ENCODE results near the gene KLHL25. TPM values are rescaled to one million over a fixed set of nuclear protein-coding genes. Genes with fewer than 3 reads are reported as not detected.

The KLHL25 gene
- total and polyA plus RNA-seq, 2 experiments from 2014 or later: 3.7 to 10.0 TPM

- Histone ChIP-seq H2AFZ (no peak overlapping the region), H3K79me2 (peaks cover 91% of the 10 kb centered on the region), H3K4me1 (ENCODE audit: insufficient read depth) (peaks cover 9% of the 10 kb centered on the region), H3K9me3 (ENCODE audit: low read depth) (no peaks in the 10 kb centered on the region), H3K36me3 (replicated peaks; ENCODE audit: insufficient read depth, low read depth) (no peaks in the 10 kb centered on the region), H3K9me2 (replicated peaks; ENCODE audit: insufficient read depth) (no peaks in the 10 kb centered on the region), H4K20me1 (ENCODE audit: insufficient read depth, poor library complexity, severe bottlenecking) (peaks cover 7% of the 10 kb centered on the region), H3K4me3 (no peak overlapping the region), H3K27ac (no peak overlapping the region), H3K27me3 (no peaks in the 10 kb centered on the region), H3K4me2 (no peak overlapping the region)
- DNase-seq (ENCODE audit: low spot score): no peak
- TF ChIP-seq EZH2phosphoT487 (IDR thresholded peaks at IDR 0.05; ENCODE audit: low read depth, severe bottlenecking, unreplicated experiment): no peak
- no peak for TF ChIP-seq CTCF (IDR thresholded peaks at IDR 0.05; ENCODE audit: poor library complexity)
- no peak for TF ChIP-seq EZH2 (IDR thresholded peaks at IDR 0.05; ENCODE audit: borderline replicate concordance)
- 88% methylated on average over 7 of the region's 7 CpGs for WGBS (ENCODE audit: low lambda C conversion rate, missing lambda C conversion rate)
Observed at GRCh38 chr15:85781099-85781498, 13.6 kb downstream of the KLHL25 start.

- Histone ChIP-seq H3K9me3 (ENCODE audit: low read depth) (no peaks in the 10 kb centered on the region), H3K4me3 (no peak overlapping the region), H3K27me3 (no peaks in the 10 kb centered on the region), H3K79me2 (peaks cover 96% of the 10 kb centered on the region), H2AFZ (no peak overlapping the region), H3K36me3 (replicated peaks; ENCODE audit: insufficient read depth, low read depth) (no peaks in the 10 kb centered on the region), H4K20me1 (ENCODE audit: insufficient read depth, poor library complexity, severe bottlenecking) (peaks cover 7% of the 10 kb centered on the region), H3K4me1 (ENCODE audit: insufficient read depth) (peaks cover 2% of the 10 kb centered on the region), H3K9me2 (replicated peaks; ENCODE audit: insufficient read depth) (no peaks in the 10 kb centered on the region), H3K4me2 (no peak overlapping the region), H3K27ac (no peak overlapping the region)
- no peak for TF ChIP-seq CTCF (IDR thresholded peaks at IDR 0.05; ENCODE audit: poor library complexity)
- TF ChIP-seq EZH2phosphoT487 (IDR thresholded peaks at IDR 0.05; ENCODE audit: low read depth, severe bottlenecking, unreplicated experiment): no peak
- TF ChIP-seq EZH2 (IDR thresholded peaks at IDR 0.05; ENCODE audit: borderline replicate concordance): no peak
- 86% methylated on average over 8 of the region's 8 CpGs for WGBS (ENCODE audit: low lambda C conversion rate, missing lambda C conversion rate)
- DNase-seq (ENCODE audit: low spot score): no peak
Observed at GRCh38 chr15:85780225-85780985, 14.3 kb downstream of the KLHL25 start.

GRCh38 chr15:85779249-85779648 is 15.5 kb downstream of the KLHL25 start:
- Histone ChIP-seq H3K36me3 (replicated peaks; ENCODE audit: insufficient read depth, low read depth) (no peaks in the 10 kb centered on the region), H4K20me1 (ENCODE audit: insufficient read depth, poor library complexity, severe bottlenecking) (peaks cover 7% of the 10 kb centered on the region), H3K4me1 (ENCODE audit: insufficient read depth) (no peaks in the 10 kb centered on the region), H3K79me2 (peaks cover 96% of the 10 kb centered on the region), H2AFZ (no peak overlapping the region), H3K27me3 (no peaks in the 10 kb centered on the region), H3K4me3 (no peak overlapping the region), H3K9me2 (replicated peaks; ENCODE audit: insufficient read depth) (no peaks in the 10 kb centered on the region), H3K27ac (no peak overlapping the region), H3K9me3 (ENCODE audit: low read depth) (no peaks in the 10 kb centered on the region), H3K4me2 (no peak overlapping the region)
- 90% methylated on average over 1 of the region's 1 CpG for WGBS (ENCODE audit: low lambda C conversion rate, missing lambda C conversion rate)
- TF ChIP-seq EZH2 (IDR thresholded peaks at IDR 0.05; ENCODE audit: borderline replicate concordance): no peak
- no peak for DNase-seq (ENCODE audit: low spot score)

GRCh38 chr15:85778107-85778776 is 16.5 kb downstream of the KLHL25 start:
- H3K4me2 ChIP-seq: no peak overlapping the region
- no peak overlapping the region for H3K27ac ChIP-seq
- peaks cover 96% of the 10 kb centered on the region for H3K79me2 ChIP-seq
- no peak for DNase-seq (ENCODE audit: low spot score)
- no peak for TF ChIP-seq CTCF (IDR thresholded peaks at IDR 0.05; ENCODE audit: poor library complexity)
- TF ChIP-seq EZH2 (IDR thresholded peaks at IDR 0.05; ENCODE audit: borderline replicate concordance): no peak
- TF ChIP-seq EZH2phosphoT487 (IDR thresholded peaks at IDR 0.05; ENCODE audit: low read depth, severe bottlenecking, unreplicated experiment): no peak
- no peaks in the 10 kb centered on the region for H3K4me1 ChIP-seq (ENCODE audit: insufficient read depth)
- no peaks in the 10 kb centered on the region for H3K36me3 ChIP-seq (replicated peaks; ENCODE audit: insufficient read depth, low read depth)
- no peak overlapping the region for H3K4me3 ChIP-seq
- H2AFZ ChIP-seq: no peak overlapping the region
- H3K9me2 ChIP-seq (replicated peaks; ENCODE audit: insufficient read depth): no peaks in the 10 kb centered on the region
- H3K9me3 ChIP-seq (ENCODE audit: low read depth): no peaks in the 10 kb centered on the region
- 87% methylated on average over 10 of the region's 10 CpGs for WGBS (ENCODE audit: low lambda C conversion rate, missing lambda C conversion rate)
- peaks cover 7% of the 10 kb centered on the region for H4K20me1 ChIP-seq (ENCODE audit: insufficient read depth, poor library complexity, severe bottlenecking)
- H3K27me3 ChIP-seq: no peaks in the 10 kb centered on the region

Data from hepatocyte (in vitro differentiated cells).